Medulla oblongata (tissue), 1 donor: ENCODE results near the gene PTPN6.

ENCODE experiments used
- DNase-seq: peaks from one replicate; pipeline ENCODE4 v3.0.0-alpha.2; 2015; ENCODE audit errors: extremely low spot score

PTPN6 gene

DNA sequence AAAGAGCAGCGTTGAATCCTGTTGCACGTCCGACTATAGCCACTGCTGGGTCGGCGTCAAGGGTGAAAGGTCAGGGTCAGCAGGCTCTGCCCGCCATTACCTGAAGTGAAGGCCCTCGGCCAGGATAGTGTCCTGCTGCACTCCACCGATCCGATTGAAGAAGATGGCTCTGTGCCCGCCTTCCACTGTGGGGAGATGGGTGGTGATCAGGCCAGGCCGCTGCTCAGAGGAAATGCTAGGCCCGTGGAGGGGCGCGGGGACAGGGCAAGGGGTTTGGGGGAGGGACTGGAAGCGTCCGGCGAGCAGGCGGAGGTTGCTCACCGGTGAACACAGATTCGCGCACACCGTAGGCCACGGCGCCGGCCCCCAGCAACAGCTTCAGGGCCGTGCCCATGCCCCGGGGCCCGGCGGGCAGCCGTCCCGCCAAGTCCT lies 19.0 kb downstream of the PTPN6 start:
- no peak for DNase-seq

DNA sequence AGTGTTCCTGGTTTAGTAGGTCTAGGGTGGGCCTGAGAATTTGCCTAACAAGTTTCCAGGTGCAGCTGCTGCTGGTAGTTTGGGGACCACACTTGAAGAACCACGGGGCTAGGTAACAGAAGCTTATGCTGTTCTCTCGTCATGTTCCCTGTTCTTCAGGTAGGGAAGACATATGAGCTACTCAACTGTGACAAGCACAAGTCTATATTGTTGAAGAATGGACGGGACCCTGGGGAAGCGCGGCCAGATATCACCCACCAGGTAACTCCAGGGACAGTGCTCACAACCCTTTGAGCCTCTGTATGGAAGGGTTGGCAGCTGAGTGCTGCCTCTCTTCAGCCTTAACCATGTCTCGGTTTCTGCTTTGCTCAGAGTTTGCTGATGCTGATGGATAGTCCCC lies 23.0 kb downstream of the PTPN6 start:
- no peak for DNase-seq

DNA sequence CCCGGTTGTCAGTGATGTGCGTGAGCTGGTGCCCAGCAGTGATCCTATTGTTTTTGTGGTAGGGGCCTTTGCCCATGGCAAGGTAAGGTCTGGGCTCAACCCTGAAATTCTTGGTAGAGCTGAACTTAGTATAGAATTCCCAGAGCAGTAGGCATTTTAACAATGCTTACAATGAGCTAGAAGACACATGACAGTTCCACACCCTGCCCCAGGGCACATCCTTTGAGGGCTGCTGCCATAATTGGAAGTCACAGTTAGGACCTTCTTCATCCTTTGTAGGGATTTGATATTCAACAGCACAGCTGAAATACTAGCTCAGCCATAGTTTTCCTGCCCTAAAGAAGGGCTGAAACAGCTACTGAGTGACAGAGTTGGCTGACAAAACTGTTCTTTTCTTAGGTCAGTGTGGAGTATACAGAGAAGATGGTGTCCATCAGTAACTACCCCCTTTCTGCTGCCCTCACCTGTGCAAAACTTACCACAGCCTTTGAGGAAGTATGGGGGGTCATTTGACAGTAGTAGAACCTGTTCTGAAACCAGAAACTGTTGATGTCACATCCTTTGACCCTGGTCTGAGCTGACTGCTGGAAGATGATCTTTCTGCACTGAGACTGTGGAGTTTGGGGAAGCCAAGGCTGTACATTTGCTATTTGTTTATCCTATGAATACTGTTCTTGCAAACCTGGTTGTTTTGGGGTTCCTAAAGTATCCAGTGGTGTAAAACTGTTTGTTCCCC lies 24.3 kb downstream of the PTPN6 start:
- DNase-seq = no peak

DNA sequence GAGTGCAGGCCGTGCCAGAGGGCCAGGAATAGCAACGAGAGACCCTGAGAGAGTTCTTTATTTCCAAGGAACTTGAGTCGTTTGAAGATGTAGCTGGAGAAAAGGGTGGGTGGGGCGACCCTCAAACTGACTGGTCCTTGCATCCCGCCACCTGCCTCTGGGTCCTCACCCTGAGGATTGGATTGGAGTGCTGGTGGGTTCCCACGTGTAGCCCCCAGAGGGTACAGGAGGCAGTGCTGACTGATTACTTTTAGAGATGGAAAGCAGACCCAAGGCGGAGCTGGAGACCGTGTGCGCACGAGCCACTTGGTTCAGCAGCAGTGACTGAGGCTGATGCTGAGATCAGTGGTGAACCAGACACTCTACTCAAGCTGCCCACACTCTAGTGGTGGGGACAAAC lies 26.5 kb downstream of the PTPN6 start:
- DNase-seq = no peak

DNA sequence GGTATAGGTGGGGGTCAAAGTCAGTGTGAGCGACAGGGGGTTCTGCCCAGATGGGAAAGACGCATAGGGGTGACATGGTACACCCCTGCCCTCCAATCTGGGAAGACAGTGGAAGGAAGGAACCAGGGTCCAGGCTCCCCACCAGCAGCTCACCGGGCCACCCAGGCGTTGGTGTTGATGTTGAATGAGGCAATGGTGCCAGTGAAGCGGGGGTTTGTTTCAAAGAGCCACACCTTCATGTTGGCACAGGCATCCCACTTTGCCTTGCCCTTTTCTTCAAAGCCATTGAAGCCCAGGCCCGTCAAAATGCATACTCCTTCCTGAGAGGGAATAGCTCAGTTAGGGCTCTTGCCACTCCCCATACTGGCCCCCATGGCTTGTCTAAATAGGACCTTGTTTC lies 27.0 kb downstream of the PTPN6 start:
- DNase-seq = no peak

DNA sequence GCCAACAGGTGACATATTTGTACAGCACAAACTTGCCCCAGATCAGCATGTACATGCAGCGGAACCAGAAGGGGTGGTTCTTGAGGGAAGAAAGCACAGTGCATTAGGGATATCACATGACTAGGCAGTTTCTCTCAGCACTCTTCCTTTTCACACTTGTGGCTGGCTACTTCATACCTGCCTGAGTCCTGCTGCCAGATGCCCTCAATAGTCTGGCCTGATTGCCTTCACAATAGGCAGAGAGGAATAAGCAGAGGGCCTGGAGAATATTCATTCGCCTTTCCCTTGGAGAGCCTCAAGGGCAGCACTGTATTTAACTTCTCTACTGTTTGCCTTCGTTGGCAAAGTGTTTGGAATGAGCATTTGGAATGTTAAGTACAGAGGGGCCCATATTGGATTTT lies 27.5 kb downstream of the PTPN6 start:
- no peak for DNase-seq

DNA sequence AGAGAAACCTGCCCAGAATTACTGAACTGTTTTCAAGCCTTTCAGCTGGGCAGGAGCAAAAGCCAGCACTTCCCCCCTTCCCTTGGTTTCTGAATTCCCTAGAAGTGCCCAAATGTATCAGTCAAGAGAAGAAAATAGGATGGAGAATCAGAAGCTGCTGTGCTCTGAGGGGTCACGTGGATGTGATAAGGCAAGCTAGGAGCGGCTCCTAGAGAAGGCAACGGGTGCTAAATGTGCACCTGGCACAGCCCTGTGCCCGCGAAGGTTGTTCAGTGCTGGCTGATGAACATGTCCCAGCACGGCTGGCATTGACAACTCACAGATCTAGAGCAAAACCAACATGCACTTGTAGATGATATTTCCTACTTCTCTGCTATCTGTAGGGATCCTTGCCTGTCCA lies 27.9 kb downstream of the PTPN6 start:
- no peak for DNase-seq

DNA sequence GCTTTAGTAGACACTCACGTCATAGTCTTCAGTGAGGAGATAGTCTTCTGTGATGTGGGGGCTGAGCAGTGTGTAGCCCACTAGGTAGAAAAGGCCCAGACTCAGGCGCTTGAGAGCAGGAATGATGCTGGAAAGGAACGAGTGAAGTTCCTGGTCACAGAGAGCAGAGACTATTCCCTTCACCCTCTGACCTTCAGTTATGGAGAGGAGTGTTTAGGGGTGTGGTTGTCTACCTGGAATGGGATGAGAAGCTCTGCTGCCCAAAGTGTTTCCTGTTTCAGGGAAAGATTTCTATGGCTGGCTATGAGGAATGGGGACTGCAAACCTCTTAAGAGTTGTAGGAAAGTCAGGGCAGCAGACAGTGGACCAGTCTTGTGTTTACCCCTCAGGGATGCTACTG lies 28.3 kb downstream of the PTPN6 start:
- DNase-seq = no peak

DNA sequence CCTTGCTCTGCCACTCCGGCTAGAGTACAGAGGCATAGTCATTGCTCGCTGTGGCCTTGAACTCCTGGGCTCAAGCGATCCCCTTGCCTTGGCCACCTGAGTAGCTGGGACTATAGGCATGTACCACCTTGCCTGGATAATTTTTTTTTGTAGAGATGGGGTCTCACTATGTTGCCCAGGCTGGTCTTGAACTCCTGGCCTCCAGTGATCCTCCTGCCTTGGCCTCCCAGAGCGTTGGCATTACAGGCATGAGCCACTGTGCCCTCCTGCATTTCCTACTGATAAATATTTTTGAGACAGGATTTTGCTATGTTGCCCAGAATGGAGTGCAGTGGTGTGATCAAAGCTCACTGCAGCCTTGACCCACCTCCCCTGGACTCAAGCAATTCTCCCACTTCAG lies 28.9 kb downstream of the PTPN6 start:
- DNase-seq = no peak

DNA sequence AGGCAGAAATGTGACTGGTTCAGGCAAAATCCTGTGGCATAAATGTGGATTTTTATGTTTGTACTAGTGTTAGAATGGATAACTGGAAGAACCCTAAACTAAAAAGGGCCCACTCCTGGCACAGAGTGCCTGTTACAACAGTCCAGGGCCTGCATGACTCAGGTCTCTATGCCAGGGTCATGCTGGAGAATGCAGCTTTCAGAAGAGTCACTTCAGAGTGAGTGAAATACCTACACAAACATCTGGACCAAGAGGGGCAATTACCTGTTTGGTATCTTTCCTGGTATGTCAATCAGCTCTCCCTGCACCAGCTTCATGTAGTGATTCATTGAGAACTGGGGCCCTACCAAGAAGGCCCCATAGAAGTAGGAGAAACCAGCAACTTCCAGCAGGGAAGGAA lies 29.6 kb downstream of the PTPN6 start:
- no peak for DNase-seq

DNA sequence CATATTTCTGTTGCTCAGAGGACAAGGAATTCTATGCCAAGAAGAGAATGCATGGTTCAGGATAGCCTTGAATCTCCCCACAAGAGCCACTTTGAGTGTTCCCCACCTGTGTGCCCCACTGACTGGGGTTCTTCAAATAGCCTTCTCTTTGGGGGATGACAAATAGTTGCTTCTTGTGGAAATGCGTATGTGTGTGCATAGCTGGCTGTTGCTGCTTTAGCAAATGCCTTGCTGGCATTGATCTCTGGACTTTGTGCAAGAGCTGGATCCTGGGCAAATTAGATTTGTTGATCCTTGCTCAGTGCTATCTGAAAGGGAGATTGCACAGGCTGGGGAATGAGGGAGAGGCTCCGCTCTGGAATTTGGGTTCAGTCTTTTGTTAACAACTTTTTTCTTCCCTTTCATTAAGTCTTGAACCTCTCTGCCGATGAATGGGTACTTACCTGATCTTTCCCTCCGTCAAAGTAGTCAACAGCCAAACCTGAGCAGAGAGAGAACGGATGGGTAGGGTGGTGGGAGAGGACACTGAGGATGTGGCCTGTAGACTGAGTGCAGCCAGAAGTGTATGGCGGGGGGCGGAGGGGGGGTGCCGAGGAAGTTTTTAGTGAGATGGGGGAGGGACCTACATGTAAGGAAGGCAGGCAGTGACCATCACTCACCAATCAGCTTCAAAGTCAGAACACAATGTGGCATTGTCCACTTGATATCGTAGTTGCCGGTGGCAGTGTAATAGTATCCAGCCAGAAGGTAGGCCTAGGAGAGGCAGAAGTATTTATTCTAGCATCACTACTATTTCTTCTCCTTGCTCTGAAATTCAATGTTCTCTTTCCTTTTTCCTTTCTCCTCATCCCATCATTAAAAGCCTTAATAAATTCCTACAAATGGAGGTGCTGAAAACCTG lies 30.2 kb downstream of the PTPN6 start:
- DNase-seq = no peak

DNA sequence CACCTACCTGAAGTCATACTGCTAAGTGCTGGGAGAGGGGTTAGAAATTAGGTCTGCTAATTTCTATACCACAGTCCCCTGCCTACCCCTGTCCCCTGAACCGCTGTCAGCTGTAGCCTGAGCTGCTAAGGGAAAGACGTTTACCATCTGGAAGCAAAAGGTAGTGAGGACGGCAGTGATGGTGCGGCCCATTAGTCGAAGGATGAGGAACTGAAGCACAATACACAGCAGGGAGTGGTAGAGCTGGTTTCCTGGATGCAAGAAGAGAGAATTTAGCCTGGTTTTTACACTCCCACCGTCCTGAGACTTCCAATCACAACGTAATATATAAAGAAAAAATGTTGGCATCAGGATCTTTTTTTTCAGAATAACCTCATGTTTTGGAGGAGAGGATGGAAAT lies 31.4 kb downstream of the PTPN6 start:
- no peak for DNase-seq

DNA sequence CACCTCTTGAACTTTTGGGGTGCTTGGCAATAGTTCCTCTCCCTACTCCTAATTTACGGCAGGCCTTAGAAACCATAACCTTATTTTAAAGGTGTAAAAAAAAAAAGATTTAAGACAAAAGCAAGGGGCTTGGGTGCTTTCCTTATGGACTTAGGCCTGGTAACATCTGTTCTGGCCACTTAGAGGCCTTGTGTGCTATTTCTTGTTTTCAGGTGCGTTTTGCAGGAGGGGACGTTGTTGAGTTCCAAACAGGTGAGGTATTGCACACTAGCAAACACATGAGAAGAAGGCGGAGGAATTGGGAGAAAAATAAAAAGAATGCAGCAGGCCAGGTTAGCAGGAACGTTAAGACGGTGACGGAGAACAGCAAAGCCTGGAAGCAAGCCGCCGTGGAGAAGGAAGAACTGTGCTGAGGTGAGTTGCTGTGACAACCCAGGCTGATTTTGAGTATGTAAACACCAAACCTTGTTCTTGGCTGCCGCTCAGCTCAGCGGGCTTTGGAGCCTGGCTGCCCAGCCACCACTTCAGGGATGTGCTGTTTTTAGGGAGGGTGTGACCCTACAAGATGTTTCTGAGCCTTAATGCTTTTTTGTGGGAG lies 36.9 kb downstream of the PTPN6 start:
- DNase-seq = no peak

DNA sequence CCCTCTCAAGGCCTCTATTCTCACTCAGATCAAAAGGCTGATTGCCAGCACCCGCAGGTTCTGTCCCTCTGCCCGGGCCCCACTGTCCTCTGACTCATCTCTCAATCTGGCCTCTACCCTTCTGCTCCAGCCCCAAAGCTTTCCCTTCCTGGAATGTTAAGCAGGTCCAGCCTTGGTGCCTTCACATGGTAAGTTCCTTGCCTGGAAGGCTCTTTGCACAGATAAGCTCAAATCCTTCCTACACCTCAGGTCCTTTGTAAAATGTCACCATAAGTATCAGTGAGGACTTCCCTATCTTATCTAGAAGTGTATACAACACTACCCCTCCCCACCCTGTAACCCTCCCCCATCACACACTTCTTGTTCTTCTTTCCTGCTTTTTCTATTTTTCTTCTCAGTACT lies 44.9 kb downstream of the PTPN6 start:
- DNase-seq = no peak

DNA sequence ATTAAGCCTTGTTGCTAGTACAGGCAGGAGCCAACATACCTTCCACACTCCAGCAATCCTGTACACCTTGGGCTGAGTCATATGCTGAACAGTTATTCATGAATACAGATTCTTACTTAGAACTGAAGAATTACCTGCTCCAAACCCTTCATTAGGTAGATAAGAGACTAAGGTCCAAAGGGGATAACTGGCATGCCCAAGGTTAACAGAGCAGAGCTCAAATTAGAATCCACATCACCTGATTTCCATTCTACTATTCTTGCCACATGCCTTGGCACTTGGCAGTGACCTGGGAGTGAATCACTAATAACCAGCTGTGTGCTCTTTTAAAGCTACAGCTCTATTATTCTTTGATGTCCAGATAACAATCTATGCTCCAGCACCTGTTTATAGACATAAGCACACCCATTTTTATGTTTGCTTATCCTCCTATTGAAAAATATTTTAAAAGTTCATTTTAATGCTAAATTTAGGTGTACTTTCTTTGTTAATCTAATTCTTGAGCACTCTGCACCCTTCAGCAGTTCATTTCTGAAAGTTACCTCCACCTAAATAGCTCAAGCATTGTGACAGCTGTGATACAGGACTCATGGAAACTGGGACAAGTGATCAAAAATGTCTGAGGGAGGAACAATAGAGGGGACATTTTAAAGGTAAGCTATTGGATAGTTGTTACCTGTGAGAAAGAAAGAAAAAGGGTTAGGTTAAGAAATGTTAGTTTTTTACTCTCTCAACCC lies 47.7 kb downstream of the PTPN6 start:
- DNase-seq = no peak

DNA sequence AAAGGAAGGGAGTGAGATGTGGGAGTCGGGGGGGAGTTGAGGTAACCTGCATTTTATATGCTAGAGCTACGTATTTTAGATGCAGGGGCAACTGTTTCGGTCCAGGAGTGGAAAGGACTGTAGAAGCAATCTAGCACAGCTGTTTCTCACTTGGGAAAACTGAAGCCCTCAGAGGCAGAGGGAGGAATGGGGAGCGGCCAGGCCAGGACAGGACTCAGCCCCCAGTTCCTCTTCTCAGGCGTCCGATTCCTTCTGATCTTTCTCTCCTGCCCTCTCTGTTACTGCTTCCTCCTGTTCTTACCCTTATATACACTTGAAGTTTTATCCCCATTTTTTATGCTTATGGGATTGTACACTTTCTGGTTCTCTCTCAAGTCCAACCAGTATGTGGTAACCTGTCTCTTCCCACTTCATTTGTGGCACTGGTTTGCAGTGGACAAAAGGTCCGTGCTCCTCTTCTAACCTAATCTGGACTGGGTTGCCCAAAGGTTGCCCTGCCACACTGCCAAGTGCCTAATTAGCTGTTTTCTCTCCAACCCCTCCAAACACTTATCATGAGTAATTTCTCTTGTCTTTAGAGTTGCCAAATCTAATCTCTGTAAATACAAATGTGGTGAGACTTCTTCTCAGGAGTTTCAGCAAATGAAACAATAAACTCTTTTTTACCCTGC lies 50.9 kb downstream of the PTPN6 start:
- no peak for DNase-seq

DNA sequence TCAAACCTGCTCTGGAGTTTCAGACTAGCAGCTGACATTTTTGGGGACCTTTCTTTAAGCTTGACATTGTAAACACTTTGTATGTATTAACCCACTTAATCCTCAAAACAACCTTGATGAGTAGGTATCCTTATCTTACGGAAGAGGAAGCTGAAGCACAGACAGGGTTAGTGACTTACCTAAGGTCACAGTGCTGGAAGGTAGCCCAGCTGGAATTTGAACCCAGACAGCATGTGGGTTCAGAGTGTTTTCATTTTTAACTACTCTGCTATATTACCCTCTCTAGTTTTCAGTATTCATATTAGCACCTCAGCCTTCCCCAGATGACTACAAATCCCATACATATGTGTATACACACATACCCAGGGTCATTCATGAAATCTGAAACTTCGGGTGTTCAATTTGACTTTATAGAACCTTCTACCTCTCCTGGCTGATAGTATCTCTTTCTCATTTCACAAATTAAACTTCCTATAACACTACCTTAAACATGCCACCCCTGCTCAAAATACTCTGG lies 53.2 kb downstream of the PTPN6 start:
- DNase-seq = no peak

DNA sequence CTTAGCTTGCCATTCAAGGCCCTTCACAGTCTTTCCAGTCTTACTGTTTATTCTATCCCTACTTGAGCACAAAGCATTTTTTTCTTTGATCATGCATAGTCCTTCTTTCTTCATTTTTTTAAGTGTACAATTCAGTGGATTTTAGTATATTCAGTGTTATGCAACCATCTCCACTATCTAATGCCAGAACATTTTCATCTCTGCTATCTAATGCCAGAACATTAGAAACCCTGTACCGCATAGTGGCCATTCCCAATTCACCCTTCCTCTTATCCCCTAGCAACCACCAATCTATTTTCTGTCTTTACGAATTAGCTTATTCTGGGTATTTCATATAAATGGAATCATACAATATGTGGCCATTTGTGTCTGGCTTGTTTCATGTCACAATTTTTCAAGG lies 53.7 kb downstream of the PTPN6 start:
- DNase-seq = no peak

DNA sequence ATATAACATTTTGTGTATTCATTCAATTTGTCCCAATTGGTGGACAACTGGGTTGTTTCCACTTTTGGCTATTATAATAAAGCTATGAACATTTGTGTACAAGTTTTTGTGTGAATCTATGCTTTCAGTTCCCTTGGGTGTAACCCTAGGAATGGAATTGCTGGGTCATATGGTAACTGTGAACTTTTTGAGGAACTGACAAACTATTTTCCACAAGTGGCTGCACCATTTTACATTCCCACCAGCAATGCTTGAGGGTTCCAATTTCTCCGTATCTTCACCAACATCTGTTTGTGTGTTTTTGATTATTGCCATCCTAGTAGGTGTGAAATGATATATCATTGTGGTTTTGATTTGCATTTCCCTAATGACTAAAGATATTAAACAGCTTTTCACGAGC lies 54.2 kb downstream of the PTPN6 start:
- no peak for DNase-seq

DNA sequence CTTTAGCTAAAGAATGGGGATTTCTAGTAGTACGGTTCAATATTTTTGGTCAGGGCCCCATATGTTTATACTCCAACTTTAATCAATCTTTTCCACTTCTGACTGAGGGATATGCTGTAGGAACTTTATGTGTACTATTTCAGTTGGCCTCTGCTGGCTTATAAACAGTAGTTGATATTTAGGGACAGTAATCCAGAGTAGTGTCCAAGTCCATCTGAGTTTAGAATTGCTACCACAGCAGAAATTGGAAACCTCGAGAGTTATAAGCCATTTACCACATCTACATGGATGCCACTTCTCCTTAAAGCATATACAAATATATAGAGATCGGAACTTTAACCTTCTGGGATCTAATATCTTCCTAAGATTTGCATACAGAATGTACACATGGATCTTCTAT lies 55.5 kb downstream of the PTPN6 start:
- no peak for DNase-seq

DNA sequence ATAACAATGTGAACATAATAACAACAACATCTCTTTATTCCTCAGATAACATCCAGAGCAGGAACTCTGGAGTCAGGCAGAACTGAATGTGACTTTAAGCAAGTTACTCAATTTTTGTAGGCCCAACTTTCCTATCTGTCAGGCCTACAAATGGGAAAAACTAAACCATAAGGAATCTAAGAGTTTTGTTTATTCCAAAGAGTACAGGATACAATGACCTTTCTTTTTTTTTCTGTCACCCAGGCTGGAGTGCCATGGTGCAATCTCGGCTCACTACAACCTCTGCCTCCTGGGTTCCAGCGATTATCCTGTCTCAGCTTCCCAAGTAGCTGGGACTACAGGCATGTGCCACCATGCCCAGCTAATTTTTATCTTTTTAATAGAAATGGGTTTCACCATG lies 57.7 kb downstream of the PTPN6 start:
- DNase-seq = no peak
